Mesenteric fat pad (tissue), 1 donor: ENCODE data around the gene TNFRSF6B. TPM values are rescaled to one million over a fixed set of nuclear protein-coding genes. Genes with fewer than 3 reads are reported as not detected.
A peak's percentile ranks its signal among the peaks of the same experiment; 100 is the strongest.

Experiments used
- DNase-seq: peaks from one replicate; pipeline ENCODE4 v3.0.0-alpha.2; 2020; ENCODE audit warnings: low spot score
- total RNA-seq: library from RNA; stranded (reverse); fragmentation: NEBNext Ultra II Directional; extraction: Animal tissue kit (Norgen Biotek cat#: 25700); gene quantifications from one replicate; pipeline ENCODE4 v1.2.1, GENCODE V29; 2021
- donor health status: DM: yes; HTN: yes; CAD: no.

The TNFRSF6B gene
- total RNA-seq, 1 donor from 2014 or later, result 4.7 TPM

- DNase-seq, result no peak
These were observed 1.6 kb upstream of the TNFRSF6B start for GRCh38 chr20:63694584-63695423.

- no peak for DNase-seq
These were observed 787 bp upstream of the TNFRSF6B start for GRCh38 chr20:63695424-63696305.

- DNase-seq, result no peak
These were observed 185 bp upstream of the TNFRSF6B start for GRCh38 chr20:63696306-63696627.

DNA sequence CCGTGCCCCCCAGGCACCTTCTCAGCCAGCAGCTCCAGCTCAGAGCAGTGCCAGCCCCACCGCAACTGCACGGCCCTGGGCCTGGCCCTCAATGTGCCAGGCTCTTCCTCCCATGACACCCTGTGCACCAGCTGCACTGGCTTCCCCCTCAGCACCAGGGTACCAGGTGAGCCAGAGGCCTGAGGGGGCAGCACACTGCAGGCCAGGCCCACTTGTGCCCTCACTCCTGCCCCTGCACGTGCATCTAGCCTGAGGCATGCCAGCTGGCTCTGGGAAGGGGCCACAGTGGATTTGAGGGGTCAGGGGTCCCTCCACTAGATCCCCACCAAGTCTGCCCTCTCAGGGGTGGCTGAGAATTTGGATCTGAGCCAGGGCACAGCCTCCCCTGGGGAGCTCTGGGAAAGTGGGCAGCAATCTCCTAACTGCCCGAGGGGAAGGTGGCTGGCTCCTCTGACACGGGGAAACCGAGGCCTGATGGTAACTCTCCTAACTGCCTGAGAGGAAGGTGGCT is 960 bp downstream of the TNFRSF6B start:
- DNase-seq, result no peak

GRCh38 chr20:63697868-63698545 is 1.6 kb downstream of the TNFRSF6B start:
- DNase-seq, result no peak

GRCh38 chr20:63698739-63699465 is 2.5 kb downstream of the TNFRSF6B start:
- peak; percentile 91 for DNase-seq

- DNase-seq, result peak; percentile 89
These were observed 3.2 kb downstream of the TNFRSF6B start for GRCh38 chr20:63699466-63700198.

DNA sequence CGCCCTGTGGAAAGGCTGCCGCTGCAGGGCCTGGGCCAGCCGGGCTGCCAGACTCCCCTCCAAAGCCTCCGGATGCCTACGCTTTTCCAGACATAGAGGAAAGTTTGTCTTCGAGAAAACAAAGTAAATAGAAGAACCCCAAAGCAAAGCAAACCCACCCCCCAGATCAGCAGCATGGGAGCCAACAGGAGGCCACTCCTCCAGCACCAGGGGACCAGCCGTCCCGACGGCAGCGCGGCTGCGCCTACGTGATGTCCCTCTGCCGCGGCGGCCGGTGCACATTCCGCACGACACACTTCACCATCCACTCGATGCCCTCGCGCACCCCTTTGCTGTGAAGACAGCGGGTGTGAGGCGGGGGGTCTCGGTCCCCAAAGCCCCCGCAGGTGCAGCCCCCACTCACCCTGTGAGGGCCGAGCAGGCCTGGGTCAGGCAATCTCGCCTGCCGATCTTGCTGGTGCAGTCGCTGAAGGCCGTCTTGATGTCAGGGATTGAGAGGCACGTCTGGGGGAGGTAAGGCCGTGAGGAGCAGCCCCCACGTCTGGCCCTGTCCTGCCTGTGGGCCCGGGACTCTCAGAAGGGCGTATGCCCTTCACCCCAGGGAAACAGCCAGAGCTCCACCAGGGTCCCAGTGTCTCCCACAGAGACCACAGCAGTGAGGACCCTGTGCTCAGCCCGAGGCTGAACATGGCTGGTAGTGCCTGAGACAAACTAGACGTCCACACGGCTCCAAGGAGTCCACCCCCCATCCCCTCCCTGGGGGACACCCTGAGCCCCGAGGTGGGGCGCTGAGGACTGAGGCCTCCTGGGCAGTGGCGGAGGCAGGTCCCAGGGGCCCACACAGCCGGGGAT is 4.0 kb downstream of the TNFRSF6B start:
- no peak for DNase-seq

- no peak for DNase-seq
These were observed 4.5 kb downstream of the TNFRSF6B start for GRCh38 chr20:63701051-63701328.

DNA sequence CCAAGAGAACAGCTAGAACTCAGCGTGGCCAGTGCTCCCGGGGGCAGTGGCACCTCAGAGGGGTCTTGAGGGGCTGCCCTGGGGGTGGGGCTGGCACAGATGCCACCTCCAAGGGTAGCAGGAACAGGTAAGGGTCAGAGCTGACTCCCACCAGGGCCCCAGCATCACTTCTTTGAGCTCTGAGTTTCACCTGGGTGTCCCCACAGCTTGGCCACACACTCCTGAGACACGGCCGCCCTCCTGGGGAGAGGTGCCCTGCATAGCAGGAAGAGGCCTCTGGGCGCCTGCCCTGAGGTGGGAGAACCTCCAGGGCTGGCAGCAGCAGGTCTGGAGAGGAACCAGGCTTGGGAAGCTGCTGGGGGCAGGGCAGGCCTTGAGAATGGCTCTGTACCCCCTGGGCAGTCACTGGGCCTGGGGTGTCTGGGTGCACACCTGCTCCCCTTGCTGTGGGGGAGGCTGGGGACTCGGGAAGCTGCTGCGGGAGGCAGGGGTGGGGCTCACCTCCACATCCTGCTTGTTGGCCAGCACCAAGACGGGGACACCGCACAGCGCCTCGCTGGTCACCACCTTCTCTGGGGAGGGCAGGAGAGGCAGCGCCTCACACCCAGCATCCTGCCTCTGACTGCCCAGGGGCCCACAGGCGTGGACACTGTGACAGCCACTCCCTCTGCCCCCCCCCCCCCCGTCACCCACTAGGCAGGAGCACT is 5.0 kb downstream of the TNFRSF6B start:
- no peak for DNase-seq

- DNase-seq, result no peak
These were observed 5.7 kb downstream of the TNFRSF6B start for GRCh38 chr20:63702036-63702665.

DNA sequence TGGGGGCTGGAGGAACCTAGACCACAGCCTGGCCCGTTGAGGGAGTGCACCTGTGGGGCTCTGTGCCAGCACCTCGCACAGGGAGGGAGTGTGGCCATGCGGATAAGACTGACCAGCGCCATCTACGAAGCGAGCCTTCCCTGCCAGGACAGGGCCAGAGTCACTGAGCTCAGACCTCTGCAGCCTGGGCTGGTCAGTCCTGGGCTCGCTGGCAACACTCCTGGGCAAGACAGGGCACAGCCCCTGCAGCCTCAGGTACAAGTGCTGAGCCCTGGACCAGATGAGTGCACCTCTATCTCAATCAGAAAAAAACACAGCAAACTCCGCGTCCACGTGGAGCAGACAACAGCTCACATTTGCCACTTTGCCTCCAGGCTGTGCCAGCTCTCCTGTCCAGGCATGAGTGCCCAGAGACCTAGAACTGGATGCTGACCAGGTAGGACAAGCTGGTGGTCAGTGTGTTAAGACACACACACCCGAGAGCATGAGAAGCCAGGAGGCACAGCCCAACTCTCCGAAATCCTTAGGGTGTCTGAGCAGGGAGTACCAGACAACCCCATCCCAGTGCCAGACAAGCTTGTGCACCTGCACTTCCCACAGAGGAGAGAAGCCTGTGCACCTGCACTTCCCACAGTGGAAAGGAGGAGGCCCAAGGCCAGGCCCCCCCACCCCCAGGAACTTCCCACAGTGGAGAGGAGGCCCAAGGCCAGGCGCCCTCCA is 6.5 kb downstream of the TNFRSF6B start:
- no peak for DNase-seq

GRCh38 chr20:63703471-63703975 is 7.1 kb downstream of the TNFRSF6B start:
- no peak for DNase-seq

DNA sequence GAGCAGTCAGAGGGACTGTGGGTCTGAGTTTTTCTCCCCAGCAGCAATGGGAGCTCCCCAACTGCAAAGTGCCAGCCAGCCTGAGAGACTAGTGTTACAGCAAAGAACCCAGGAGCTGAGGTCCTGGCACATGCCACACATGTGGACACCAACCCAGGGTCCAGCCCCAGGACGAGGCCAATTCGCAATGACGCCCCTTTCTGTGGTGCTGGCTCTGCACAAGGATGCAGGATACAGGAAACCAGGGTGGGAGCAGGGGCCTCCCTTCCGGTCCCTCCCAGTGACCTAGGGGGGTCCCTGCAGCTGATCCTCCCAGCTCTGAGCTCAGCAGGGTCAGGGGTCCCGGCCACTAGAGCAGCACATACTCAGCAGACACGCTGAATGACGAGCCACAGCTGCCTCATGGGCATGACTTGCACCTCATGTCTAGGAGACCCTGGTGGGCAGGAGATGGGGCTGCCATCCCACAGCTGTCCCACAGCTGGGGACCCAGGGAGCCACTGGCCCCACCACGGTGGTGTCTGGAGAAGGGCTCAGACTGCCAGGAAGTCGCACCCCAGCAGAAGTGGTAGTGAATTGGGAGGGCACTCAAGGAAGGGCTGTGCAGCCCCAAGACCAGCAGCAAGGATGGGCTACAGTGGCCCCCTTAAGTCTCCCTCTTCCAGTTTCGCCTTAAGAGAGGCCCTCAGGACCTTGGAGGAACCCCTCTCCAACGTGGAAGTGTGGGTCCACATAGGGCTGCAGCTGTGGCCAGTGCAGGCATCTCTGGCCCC is 7.7 kb downstream of the TNFRSF6B start:
- DNase-seq, result no peak

GRCh38 chr20:63704749-63705117 is 8.3 kb downstream of the TNFRSF6B start:
- DNase-seq, result peak; percentile 89

DNA sequence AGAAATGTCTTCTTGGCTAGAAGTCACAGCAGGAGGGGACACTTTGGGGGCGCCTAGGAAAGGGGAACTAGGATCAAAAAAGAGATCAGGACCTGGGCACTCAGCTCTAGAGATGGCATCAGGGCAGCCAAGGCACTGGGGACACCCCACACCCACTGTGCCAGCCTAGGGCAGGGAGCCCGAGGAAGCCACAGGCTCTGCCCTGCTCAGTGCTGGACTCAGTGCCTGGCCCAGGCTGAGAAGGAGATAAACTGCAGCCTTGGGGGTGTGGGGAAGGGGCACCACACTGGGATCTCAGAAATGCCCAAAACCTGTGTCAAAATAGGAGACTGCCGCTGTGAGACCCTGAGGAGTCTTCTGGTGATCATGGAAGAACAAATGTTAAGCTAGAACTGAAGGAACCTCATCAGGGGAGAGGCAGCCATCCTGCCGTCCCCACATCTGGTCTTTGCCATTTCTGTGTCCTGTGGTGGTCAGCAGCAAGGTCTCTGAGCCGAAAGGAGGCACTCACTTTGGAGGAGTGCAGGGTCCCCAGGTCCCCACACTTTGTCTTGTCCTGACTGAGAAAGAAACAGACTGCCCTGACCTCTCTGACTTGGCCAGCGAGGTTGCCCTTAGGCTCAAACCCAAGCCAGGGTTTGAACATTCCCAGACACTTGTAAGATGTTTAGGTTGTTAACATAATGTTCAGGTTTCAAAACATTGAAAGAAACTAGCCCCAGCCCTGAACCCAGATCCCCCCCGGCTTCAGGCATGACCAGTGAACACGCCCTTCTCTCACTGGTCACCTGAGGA is 9.0 kb downstream of the TNFRSF6B start:
- DNase-seq, result no peak
